Loucy (cell line): ENCODE data around the gene ARPC4.

ENCODE experiments used
- H2AFZ ChIP-seq: fragments of 200-600 bp; sonication (generic); 2 replicates; pipeline ENCODE4 v1.6.0; 2016; ENCODE audit warnings: antibody characterized with exemption, mild to moderate bottlenecking, low read length, moderate library complexity
- H3F3A ChIP-seq: fragments of 200-600 bp; 2 replicates; pipeline ENCODE4 v1.6.0; 2016; ENCODE audit warnings: antibody characterized with exemption, low read depth, mild to moderate bottlenecking
- H3K27me3 ChIP-seq: fragments of 200-600 bp; sonication (generic); 2 replicates; pipeline ENCODE4 v1.6.1; 2014; ENCODE audit warnings: low read length, mild to moderate bottlenecking; ENCODE audit not compliant: insufficient read depth, poor library complexity, severe bottlenecking
- H3K36me3 ChIP-seq: fragments of 200-600 bp; sonication (generic); 2 replicates; pipeline ENCODE4 v1.6.1; 2016; ENCODE audit warnings: low read length; ENCODE audit not compliant: insufficient read depth
- H3K4me1 ChIP-seq: fragments of 200-600 bp; sonication (generic); 2 replicates; pipeline ENCODE4 v1.5.1; 2014; ENCODE audit warnings: low read length, mild to moderate bottlenecking; ENCODE audit not compliant: insufficient read depth, poor library complexity, severe bottlenecking
- H3K4me2 ChIP-seq: fragments of 200-600 bp; sonication (generic); 2 replicates; pipeline ENCODE4 v1.6.0; 2014; ENCODE audit warnings: antibody characterized with exemption, low read length, low read depth, mild to moderate bottlenecking; ENCODE audit not compliant: poor library complexity, severe bottlenecking
- H3K4me3 ChIP-seq: fragments of 200-600 bp; sonication (generic); 2 replicates; pipeline ENCODE4 v1.5.1; 2014; ENCODE audit warnings: low read length, mild to moderate bottlenecking, mixed read lengths; ENCODE audit not compliant: poor library complexity, severe bottlenecking
- H3K79me2 ChIP-seq: fragments of 200-600 bp; sonication (generic); 2 replicates; pipeline ENCODE4 v1.6.1; 2014; ENCODE audit warnings: low read length; ENCODE audit not compliant: insufficient read depth
- H3K9ac ChIP-seq: fragments of 200-600 bp; sonication (generic); 2 replicates; pipeline ENCODE4 v1.6.0; 2014; ENCODE audit warnings: mild to moderate bottlenecking, low read depth, low read length, moderate library complexity; ENCODE audit not compliant: poor library complexity, severe bottlenecking
- H3K9me2 ChIP-seq: fragments of 200-600 bp; sonication (generic); replicated peaks from 2 replicates; pipeline ENCODE4 v1.6.1; 2016; ENCODE audit warnings: low read depth, low read length, mixed read lengths
- H3K9me3 ChIP-seq: fragments of 200-600 bp; sonication (generic); 2 replicates; pipeline ENCODE4 v1.6.1; 2014; ENCODE audit warnings: mild to moderate bottlenecking, antibody characterized with exemption, low read length, low read depth; ENCODE audit not compliant: insufficient read depth
- H4K20me1 ChIP-seq: fragments of 200-600 bp; sonication (generic); 2 replicates; pipeline ENCODE4 v1.6.0; 2014; ENCODE audit warnings: antibody characterized with exemption, low read length, mild to moderate bottlenecking; ENCODE audit not compliant: insufficient read depth, poor library complexity, severe bottlenecking
- CTCF ChIP-seq: fragments of 200-600 bp; sonication (generic); conservative IDR thresholded peaks from 2 replicates; pipeline ENCODE4 v1.5.1; 2014; ENCODE audit warnings: mild to moderate bottlenecking, antibody characterized with exemption, low read length
- EZH2phosphoT487 ChIP-seq: fragments of 200-600 bp; IDR thresholded peaks from 2 replicates; pipeline ENCODE4 v1.6.1; 2018; ENCODE audit warnings: antibody characterized with exemption, mild to moderate bottlenecking, moderate library complexity, borderline replicate concordance

ARPC4 gene

GRCh38 chr3:9748031-9748430, 44.9 kb upstream of the ARPC4 start:
- Histone ChIP-seq H3K36me3 (peaks cover 57% of the 10 kb centered on the region; the same call in 1 of the 2 replicates), H3K4me2 (no peak overlapping the region), H3K9ac (no peak overlapping the region), H3K9me3 (no peaks in the 10 kb centered on the region), H4K20me1 (no peaks in the 10 kb centered on the region), H3K4me3 (no peak overlapping the region), H3F3A (no peaks in the 10 kb centered on the region), H2AFZ (no peak overlapping the region), H3K27me3 (no peaks in the 10 kb centered on the region), H3K79me2 (peaks cover 28% of the 10 kb centered on the region), H3K9me2 (no peaks in the 10 kb centered on the region), H3K4me1 (peaks cover 33% of the 10 kb centered on the region)
- no peak for TF ChIP-seq CTCF
- TF ChIP-seq EZH2phosphoT487 = no peak

- peaks cover 38% of the 10 kb centered on the region for H3K4me1 ChIP-seq
- no peaks in the 10 kb centered on the region for H4K20me1 ChIP-seq
- H3K9ac ChIP-seq = peak overlapping the region; percentile 88
- no peak for TF ChIP-seq EZH2phosphoT487
- TF ChIP-seq CTCF = no peak
- H3K79me2 ChIP-seq = peaks cover 34% of the 10 kb centered on the region
- H3K9me2 ChIP-seq = no peaks in the 10 kb centered on the region
- H3K27me3 ChIP-seq = no peaks in the 10 kb centered on the region
- H3K4me2 ChIP-seq = peak overlapping the region; percentile 90
- 0 out of 2 replicates have a peak overlapping the region, but pooled peaks have one; percentile 24 for H2AFZ ChIP-seq
- H3K9me3 ChIP-seq = no peaks in the 10 kb centered on the region
- peaks cover 44% of the 10 kb centered on the region; the same call in 1 of the 2 replicates for H3K36me3 ChIP-seq
- H3F3A ChIP-seq = no peaks in the 10 kb centered on the region
- peak overlapping the region; percentile 93 for H3K4me3 ChIP-seq
Observed at GRCh38 chr3:9749296-9749644, 43.6 kb upstream of the ARPC4 start.

GRCh38 chr3:9749645-9750555, 43.0 kb upstream of the ARPC4 start, which contains the start of gene OGG1:
TSS of gene OGG1 (plus strand) at chr3:9749952. CDS start at chr3:9750287, 335 bp downstream.
- Histone ChIP-seq H3K4me2 (peak within 1 kb of the TSS; percentile 90), H3K9ac (peak within 1 kb of the TSS; percentile 88), H3K4me1 (peaks cover 44% of the 10 kb centered on the region), H3K9me2 (no peaks in the 10 kb centered on the region), H4K20me1 (no peaks in the 10 kb centered on the region), H3K79me2 (peaks cover 34% of the 10 kb centered on the region), H3K36me3 (peaks cover 38% of the 10 kb centered on the region; the same call in 1 of the 2 replicates), H3K4me3 (peak within 1 kb of the TSS; percentile 93), H3F3A (peaks cover under 1% of the 10 kb centered on the region), H3K27me3 (no peaks in the 10 kb centered on the region), H3K9me3 (no peaks in the 10 kb centered on the region), H2AFZ (peak within 1 kb of the TSS; percentile 87)
- no peak for TF ChIP-seq CTCF
- TF ChIP-seq EZH2phosphoT487 = no peak
